ENCODE measurements around the gene CD7.

The CD7 gene

DNA sequence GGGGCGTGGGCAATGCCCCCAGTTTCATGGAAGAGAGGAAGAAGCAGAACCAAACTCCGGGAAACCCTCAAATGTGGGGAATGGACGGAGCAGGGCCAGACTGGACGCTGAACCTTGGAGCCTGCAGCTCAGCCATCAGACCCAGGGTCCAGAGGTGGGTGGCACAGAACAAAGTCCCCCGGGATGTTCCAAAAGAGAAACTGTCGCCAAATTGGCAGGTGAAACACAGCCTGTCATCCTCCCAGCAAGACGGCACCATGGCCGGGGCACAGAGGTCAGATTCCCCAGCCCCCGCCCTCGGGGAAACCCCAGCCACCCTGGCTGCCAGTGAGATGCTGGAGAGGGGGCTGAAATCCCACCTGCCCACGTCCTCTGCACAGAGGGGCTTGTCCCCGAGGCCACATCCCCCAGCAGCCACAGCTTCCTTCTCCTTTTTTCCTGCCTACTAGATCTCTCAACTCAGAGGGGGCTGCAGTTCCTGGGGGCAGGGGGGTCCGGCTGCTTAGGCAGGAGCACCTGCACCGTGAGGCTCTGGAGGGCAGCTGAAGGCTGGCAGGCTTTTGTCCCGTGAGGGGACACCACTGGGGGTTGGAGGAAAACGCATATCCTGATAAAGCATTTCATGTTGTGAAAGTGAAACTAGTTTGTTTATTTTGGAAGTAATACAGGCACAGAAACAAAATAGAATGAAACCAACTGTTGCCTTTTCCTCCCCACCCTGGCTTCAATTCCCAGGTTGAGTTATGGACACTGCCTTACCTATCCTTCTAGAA lies 17.4 kb upstream of the CD7 start (continued):
- TF ChIP-seq ZNF433 (tag by site-specific recombination; IDR thresholded peaks at IDR 0.05; ENCODE audit: low read depth) (no peak), ZNF37A (tag by site-specific recombination; IDR thresholded peaks at IDR 0.05) (no peak)

DNA sequence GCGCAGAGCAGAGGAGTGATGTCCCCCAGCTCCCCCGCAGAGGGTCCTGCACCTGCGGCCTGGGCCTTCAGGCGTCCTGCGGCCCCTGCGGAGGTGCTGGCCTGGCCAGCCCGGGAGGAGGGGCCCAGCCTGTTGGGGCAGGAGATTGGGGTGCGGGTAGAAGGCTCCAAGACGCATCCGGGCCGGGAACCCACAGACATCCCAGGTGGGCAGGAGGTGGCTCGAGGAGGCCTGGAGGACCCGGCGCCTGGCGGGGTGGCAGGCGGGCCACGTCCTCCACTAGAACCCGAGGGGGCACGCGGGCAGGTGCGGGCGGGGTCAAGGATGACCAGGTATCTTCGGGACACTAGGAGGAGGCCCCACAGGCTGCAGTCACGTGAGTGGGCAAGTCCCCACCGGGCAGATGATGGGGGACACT lies 16.8 kb upstream of the CD7 start:
- peaks cover 27% of the 10 kb centered on the region for H3K4me1 ChIP-seq (ENCODE audit: control insufficient read depth, insufficient read depth, low read length)
- POLR2A ChIA-PET = interaction anchor here (2.0 kb wide), 1 partner anchor 42 kb away, joined by 9 read pairs; no protein-coding TSS in a partner anchor
- no peaks in the 10 kb centered on the region for H3K36me3 ChIP-seq (ENCODE audit: control insufficient read depth in 2 of 2, insufficient read depth in 1 of 2, low read length in 2 of 2)
- no peak overlapping the region for H3K4me3 ChIP-seq (ENCODE audit: low read depth, low read length)
- CTCF ChIA-PET = interaction anchor here (0.6 kb wide), 3 partner anchors 13 to 104 kb away, joined by 3 to 4 read pairs (median 3); no protein-coding TSS in a partner anchor
- H3K9me3 ChIP-seq (ENCODE audit: control insufficient read depth, insufficient read depth, low read depth, low read length) = no peaks in the 10 kb centered on the region
- TF ChIP-seq, protein P1, sequence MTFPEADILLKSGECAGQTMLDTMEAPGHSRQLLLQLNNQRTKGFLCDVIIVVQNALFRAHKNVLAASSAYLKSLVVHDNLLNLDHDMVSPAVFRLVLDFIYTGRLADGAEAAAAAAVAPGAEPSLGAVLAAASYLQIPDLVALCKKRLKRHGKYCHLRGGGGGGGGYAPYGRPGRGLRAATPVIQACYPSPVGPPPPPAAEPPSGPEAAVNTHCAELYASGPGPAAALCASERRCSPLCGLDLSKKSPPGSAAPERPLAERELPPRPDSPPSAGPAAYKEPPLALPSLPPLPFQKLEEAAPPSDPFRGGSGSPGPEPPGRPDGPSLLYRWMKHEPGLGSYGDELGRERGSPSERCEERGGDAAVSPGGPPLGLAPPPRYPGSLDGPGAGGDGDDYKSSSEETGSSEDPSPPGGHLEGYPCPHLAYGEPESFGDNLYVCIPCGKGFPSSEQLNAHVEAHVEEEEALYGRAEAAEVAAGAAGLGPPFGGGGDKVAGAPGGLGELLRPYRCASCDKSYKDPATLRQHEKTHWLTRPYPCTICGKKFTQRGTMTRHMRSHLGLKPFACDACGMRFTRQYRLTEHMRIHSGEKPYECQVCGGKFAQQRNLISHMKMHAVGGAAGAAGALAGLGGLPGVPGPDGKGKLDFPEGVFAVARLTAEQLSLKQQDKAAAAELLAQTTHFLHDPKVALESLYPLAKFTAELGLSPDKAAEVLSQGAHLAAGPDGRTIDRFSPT (tag by site-specific recombination; IDR thresholded peaks at IDR 0.05) = peak; percentile 36; the same call in 1 of the 2 replicates
- TF ChIP-seq GLIS1 (tag by site-specific recombination; IDR thresholded peaks at IDR 0.05) = peak; percentile 57
- no peak for TF ChIP-seq ZNF660 (tag by site-specific recombination; IDR thresholded peaks at IDR 0.05)
- no peak for TF ChIP-seq TCF7L2 (IDR thresholded peaks at IDR 0.05; ENCODE audit: borderline replicate concordance, low read depth, low read length)
- no peak for TF ChIP-seq ZNF202 (tag by site-specific recombination; IDR thresholded peaks at IDR 0.05; ENCODE audit: borderline replicate concordance)
- TF ChIP-seq ZNF133 (tag by site-specific recombination; IDR thresholded peaks at IDR 0.05) = no peak
- no peak overlapping the region for H3K27ac ChIP-seq (ENCODE audit: extremely low read depth, low read depth, low read length)

GRCh38 chr17:82333279-82334171 lies 16.1 kb upstream of the CD7 start, which contains the start of gene SECTM1:
SECTM1 (minus strand) TSS chr17:82333766; CDS start chr17:82327240, 6,526 bp downstream.
- Histone ChIP-seq H3K27ac (ENCODE audit: extremely low read depth, low read depth, low read length) (no peak within 1 kb of the TSS; the same call in 1 of the 2 replicates), H3K36me3 (ENCODE audit: control insufficient read depth in 2 of 2, insufficient read depth in 1 of 2, low read length in 2 of 2) (no peaks in the 10 kb centered on the region), H3K4me3 (ENCODE audit: low read depth, low read length) (no peak within 1 kb of the TSS), H3K4me1 (ENCODE audit: control insufficient read depth, insufficient read depth, low read length) (peaks cover 26% of the 10 kb centered on the region), H3K9me3 (ENCODE audit: control insufficient read depth, insufficient read depth, low read depth, low read length) (no peaks in the 10 kb centered on the region)
- POLR2A ChIA-PET = interaction anchor here (2.0 kb wide), 1 partner anchor 41 kb away, joined by 9 read pairs; no protein-coding TSS in a partner anchor
- CTCF ChIA-PET = interaction anchor here (0.6 to 0.9 kb wide), 5 partner anchors 13 to 136 kb away, joined by 3 to 4 read pairs (median 3); no protein-coding TSS in a partner anchor
- TF ChIP-seq ZNF19 (tag by site-specific recombination; IDR thresholded peaks at IDR 0.05; ENCODE audit: low read depth) = no peak
- peak; percentile 90 for TF ChIP-seq GLIS1 (tag by site-specific recombination; IDR thresholded peaks at IDR 0.05)
- 0 out of 2 replicates have a peak, but pooled peaks have one; percentile 15 for TF ChIP-seq OSR2 (tag by site-specific recombination; IDR thresholded peaks at IDR 0.05)
- TF ChIP-seq ZNF791 (tag by site-specific recombination; IDR thresholded peaks at IDR 0.05) = no peak
- TF ChIP-seq SP2 (tag by site-specific recombination; IDR thresholded peaks at IDR 0.05) = peak; percentile 39; the same call in 1 of the 2 replicates
- TF ChIP-seq ZNF175 (tag by site-specific recombination; IDR thresholded peaks at IDR 0.05) = no peak
- 0 out of 2 replicates have a peak, but pooled peaks have one; percentile 8 for TF ChIP-seq FEZF1 (tag by site-specific recombination; IDR thresholded peaks at IDR 0.05)
- peak; percentile 24 for TF ChIP-seq ZIC2 (tag by site-specific recombination; IDR thresholded peaks at IDR 0.05)
- TF ChIP-seq ZNF138 (tag by site-specific recombination; IDR thresholded peaks at IDR 0.05; ENCODE audit: borderline replicate concordance) = no peak
- no peak for TF ChIP-seq RBAK (tag by site-specific recombination; IDR thresholded peaks at IDR 0.05)
- TF ChIP-seq ZNF335 (tag by site-specific recombination; conservative IDR thresholded peaks at IDR 0.05) = no peak
- no peak for TF ChIP-seq TRIM28 (IDR thresholded peaks at IDR 0.05; ENCODE audit: borderline replicate concordance, low read length)
- 0 out of 2 replicates have a peak, but pooled peaks have one; percentile 18 for TF ChIP-seq PRDM4 (tag by site-specific recombination; IDR thresholded peaks at IDR 0.05)
- TF ChIP-seq PATZ1 (tag by site-specific recombination; IDR thresholded peaks at IDR 0.05) = 0 out of 2 replicates have a peak, but pooled peaks have one; percentile 17
- TF ChIP-seq ZNF214 (tag by site-specific recombination; IDR thresholded peaks at IDR 0.05; ENCODE audit: borderline replicate concordance) = no peak
- TF ChIP-seq SP3 (tag by site-specific recombination; IDR thresholded peaks at IDR 0.05) = peak; percentile 43; the same call in 1 of the 2 replicates

Measured in HEK293 (cell line).